Colonic mucosa (tissue), 4 donors: ENCODE measurements around the gene ABLIM2. TPM values are rescaled to one million over a fixed set of nuclear protein-coding genes. Genes with fewer than 3 reads are reported as not detected.
A peak's percentile ranks its signal among the peaks of the same experiment; 100 is the strongest.

ENCODE experiments used
- DNase-seq: peaks from one replicate; pipeline ENCODE4 v3.0.0-alpha.2; 2020
- H3K27ac ChIP-seq: fragments of 200-600 bp; one replicate; pipeline ENCODE4 v1.8.0; 2021
- H3K27me3 ChIP-seq: fragments of 200-600 bp; one replicate; pipeline ENCODE4 v1.8.0; 2021
- H3K36me3 ChIP-seq: fragments of 200-600 bp; one replicate; pipeline ENCODE4 v1.8.0; 2021
- H3K4me1 ChIP-seq: fragments of 200-600 bp; one replicate; pipeline ENCODE4 v1.8.0; 2021; ENCODE audit warnings: mild to moderate bottlenecking
- H3K4me3 ChIP-seq: fragments of 200-600 bp; one replicate; pipeline ENCODE4 v1.8.0; 2021
- H3K9ac ChIP-seq, 2 donors: one replicate each; pipeline ENCODE4 v1.7.0; 2013; ENCODE audit warnings: control low read depth in 2 of 2, low read depth in 2 of 2, low read length in 2 of 2
- H3K9me3 ChIP-seq: fragments of 200-600 bp; one replicate; pipeline ENCODE4 v1.8.0; 2021
- CTCF ChIP-seq: fragments of 200-600 bp; IDR thresholded peaks from one replicate; pipeline ENCODE4 v1.8.0; 2022; ENCODE audit warnings: antibody characterized with exemption, mild to moderate bottlenecking
- intact Hi-C: fragments of 100-400 bp; cut with DNase I; formaldehyde crosslinking; loops from one replicate; pipeline ENCODE4 v1.14.1; 2022
- total RNA-seq, 2 donors: library from RNA; stranded (reverse); fragmentation: NEBNext Ultra II Directional in 1 of 2; extraction: Animal tissue kit (Norgen Biotek cat#: 25700) in 1 of 2; gene quantifications; one replicate each; pipeline ENCODE4 v1.2.1, GENCODE V29; 2021
- donor health status: healthy.
- donor health status: DM: no; HTN: no; CAD: no.
- donor health status: DM: no; HTN: no; CAD: no.

Gene ABLIM2
- total RNA-seq, 2 donors from 2014 or later, result 11.1 to 11.5 TPM

- H3K9me3 ChIP-seq, result no peaks in the 10 kb centered on the region
- no peaks in the 10 kb centered on the region for H3K27me3 ChIP-seq
- H3K4me3 ChIP-seq, result no peak overlapping the region
- no peak for TF ChIP-seq CTCF
- intact Hi-C loops, result no loop called here
- H3K36me3 ChIP-seq, result no peaks in the 10 kb centered on the region
- DNase-seq, result no peak
- peak overlapping the region; percentile 55 for H3K27ac ChIP-seq
- H3K4me1 ChIP-seq, result no peaks in the 10 kb centered on the region
- H3K9ac ChIP-seq, result peak overlapping the region in 1 of 2 donors; percentile 61
Measured at GRCh38 chr4:8090744-8091301, 67.8 kb downstream of the ABLIM2 start.

DNA sequence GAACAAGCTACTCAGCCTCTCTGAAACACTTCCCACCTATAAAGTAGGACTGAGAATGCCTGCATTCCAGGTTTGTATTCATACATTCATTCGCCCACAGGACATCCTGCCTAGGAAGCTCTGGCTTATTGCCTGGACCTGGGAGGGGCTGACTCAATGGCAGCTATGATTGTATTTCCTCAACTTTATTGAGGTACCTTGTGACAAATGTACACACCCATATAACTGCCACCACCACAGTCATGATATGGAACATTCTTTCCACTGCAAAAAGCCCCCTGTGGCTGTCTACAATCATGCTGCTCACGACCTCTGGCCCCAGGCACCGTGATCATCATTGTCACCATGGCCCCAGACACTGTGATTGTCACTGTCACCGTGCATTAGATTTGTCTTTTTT lies 68.3 kb downstream of the ABLIM2 start:
- peak; percentile 90 for DNase-seq
- no peaks in the 10 kb centered on the region for H3K9me3 ChIP-seq
- peak overlapping the region; percentile 50 to 61 for H3K9ac ChIP-seq
- no peaks in the 10 kb centered on the region for H3K27me3 ChIP-seq
- TF ChIP-seq CTCF, result no peak
- H3K27ac ChIP-seq, result peak overlapping the region; percentile 55
- H3K4me3 ChIP-seq, result no peak overlapping the region
- H3K36me3 ChIP-seq, result no peaks in the 10 kb centered on the region
- intact Hi-C loops, result no loop called here
- H3K4me1 ChIP-seq, result no peaks in the 10 kb centered on the region

DNA sequence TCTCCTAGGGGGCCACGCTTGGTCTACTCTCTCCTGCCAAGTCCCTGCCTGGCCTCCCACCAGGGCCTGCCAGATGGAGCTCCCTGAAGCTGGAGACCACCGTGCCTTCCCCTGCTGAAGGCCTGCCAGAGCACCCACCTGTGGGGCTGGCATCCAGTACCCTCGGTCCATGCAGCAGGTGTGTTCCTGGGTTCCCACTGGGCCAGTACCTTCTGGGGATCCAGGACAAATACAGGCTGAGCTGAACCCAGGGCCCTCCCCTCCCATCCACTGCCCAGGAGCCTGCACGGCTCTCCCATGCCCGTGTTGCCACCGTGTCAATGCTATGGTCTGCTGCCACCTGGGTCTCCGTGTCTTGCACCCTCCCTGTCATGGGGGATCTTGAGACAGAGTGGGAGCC lies 68.8 kb downstream of the ABLIM2 start:
- intact Hi-C loops, result no loop called here
- no peaks in the 10 kb centered on the region for H3K9me3 ChIP-seq
- H3K36me3 ChIP-seq, result no peaks in the 10 kb centered on the region
- H3K9ac ChIP-seq, result peak overlapping the region; percentile 50 to 70
- H3K27me3 ChIP-seq, result no peaks in the 10 kb centered on the region
- no peak for DNase-seq
- H3K4me3 ChIP-seq, result no peak overlapping the region
- no peaks in the 10 kb centered on the region for H3K4me1 ChIP-seq
- TF ChIP-seq CTCF, result no peak
- peak overlapping the region; percentile 55 for H3K27ac ChIP-seq

DNA sequence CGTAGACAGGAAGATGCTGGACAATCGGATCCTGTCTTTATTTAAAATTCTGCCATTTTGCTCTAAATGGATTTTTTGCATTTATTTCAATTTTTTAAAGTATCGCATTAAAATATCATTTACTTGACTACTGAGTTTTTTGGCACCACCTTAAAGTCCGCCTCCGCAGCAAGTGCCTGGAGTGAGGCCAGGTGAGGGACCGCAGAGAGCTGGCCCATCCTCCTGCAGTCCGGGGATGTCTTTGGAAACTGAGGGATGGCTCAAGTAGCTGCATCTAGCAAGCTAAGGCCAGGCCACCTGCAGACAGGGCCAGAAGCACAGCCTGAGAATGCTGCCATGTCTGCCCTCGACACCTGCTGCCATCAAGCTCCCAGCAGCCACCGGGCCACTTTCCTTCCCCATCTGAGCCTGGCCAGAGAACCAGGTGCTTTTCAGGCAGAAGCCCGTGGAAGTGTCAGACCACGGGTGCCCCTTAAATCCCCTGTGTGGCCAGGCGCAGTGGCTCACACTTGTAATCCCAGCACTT lies 69.6 kb downstream of the ABLIM2 start:
- H3K4me3 ChIP-seq, result no peak overlapping the region
- no peak for DNase-seq
- H3K9me3 ChIP-seq, result no peaks in the 10 kb centered on the region
- TF ChIP-seq CTCF, result no peak
- no peak overlapping the region for H3K9ac ChIP-seq
- H3K36me3 ChIP-seq, result no peaks in the 10 kb centered on the region
- no peaks in the 10 kb centered on the region for H3K27me3 ChIP-seq
- intact Hi-C loops, result no loop called here
- no peak overlapping the region for H3K27ac ChIP-seq
- H3K4me1 ChIP-seq, result no peaks in the 10 kb centered on the region

GRCh38 chr4:8087921-8088495 lies 70.6 kb downstream of the ABLIM2 start:
- no peak overlapping the region for H3K9ac ChIP-seq
- H3K4me1 ChIP-seq, result no peaks in the 10 kb centered on the region
- H3K4me3 ChIP-seq, result no peak overlapping the region
- no peaks in the 10 kb centered on the region for H3K36me3 ChIP-seq
- intact Hi-C loops, result no loop called here
- no peak overlapping the region for H3K27ac ChIP-seq
- no peak for TF ChIP-seq CTCF
- no peaks in the 10 kb centered on the region for H3K9me3 ChIP-seq
- DNase-seq, result no peak
- no peaks in the 10 kb centered on the region for H3K27me3 ChIP-seq
